ENCODE results near the gene CORO6. TPM values are rescaled to one million over a fixed set of nuclear protein-coding genes. Genes with fewer than 3 reads are reported as not detected.
A peak's percentile ranks its signal among the peaks of the same experiment; 100 is the strongest.

The CORO6 gene
- total and polyA plus RNA-seq, 2 of the 13 experiments (the other 11 are each of a cell fraction or from before 2014, with no cell fraction given), result 0.42 to 0.82 TPM

DNA sequence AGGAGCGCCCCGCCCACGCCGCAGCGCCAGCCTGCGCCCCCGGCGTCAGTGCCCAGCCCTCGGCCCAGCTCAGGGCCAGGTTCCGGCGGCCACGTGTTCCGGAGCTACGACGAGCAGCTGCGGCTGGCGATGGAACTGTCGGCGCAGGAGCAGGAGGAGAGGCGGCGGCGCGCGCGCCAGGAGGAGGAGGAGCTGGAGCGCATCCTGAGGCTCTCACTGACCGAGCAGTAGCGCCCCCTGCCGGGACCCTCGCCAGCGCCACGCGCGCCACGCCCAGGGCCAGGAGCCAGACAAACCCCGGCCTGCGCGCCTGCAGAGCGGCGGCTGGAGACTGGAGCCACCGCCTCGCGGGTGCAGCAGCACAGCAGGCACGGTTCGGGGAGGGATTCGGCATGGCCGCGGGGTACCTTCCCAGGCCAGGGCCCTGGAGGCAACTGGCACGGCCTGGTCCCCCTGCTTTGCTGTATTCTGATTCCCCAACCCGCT lies 9.3 kb downstream of the CORO6 start (continued):
- TF ChIP-seq GMEB1 (CRISPR knock-in tag; IDR thresholded peaks at IDR 0.05; ENCODE audit: borderline replicate concordance), result 0 out of 2 replicates have a peak, but pooled peaks have one; percentile 48
- no peak for TF ChIP-seq ZNF83 (CRISPR knock-in tag; IDR thresholded peaks at IDR 0.05; ENCODE audit: borderline replicate concordance)
- TF ChIP-seq SMAD3 (CRISPR knock-in tag; IDR thresholded peaks at IDR 0.05), result no peak
- peak; percentile 91; the same call in 1 of the 2 replicates for TF ChIP-seq ZSCAN21 (CRISPR knock-in tag; IDR thresholded peaks at IDR 0.05; ENCODE audit: borderline replicate concordance)
- TF ChIP-seq ZNF275 (CRISPR knock-in tag; IDR thresholded peaks at IDR 0.05; ENCODE audit: borderline replicate concordance), result no peak
- no peak for TF ChIP-seq ZNF274 (CRISPR knock-in tag; IDR thresholded peaks at IDR 0.05)
- TF ChIP-seq ZNF550 (CRISPR knock-in tag; IDR thresholded peaks at IDR 0.05; ENCODE audit: borderline replicate concordance), result no peak
- TF ChIP-seq HNF1B (CRISPR knock-in tag; IDR thresholded peaks at IDR 0.05), result 0 out of 2 replicates have a peak, but pooled peaks have one; percentile 38
- TF ChIP-seq, protein P1, sequence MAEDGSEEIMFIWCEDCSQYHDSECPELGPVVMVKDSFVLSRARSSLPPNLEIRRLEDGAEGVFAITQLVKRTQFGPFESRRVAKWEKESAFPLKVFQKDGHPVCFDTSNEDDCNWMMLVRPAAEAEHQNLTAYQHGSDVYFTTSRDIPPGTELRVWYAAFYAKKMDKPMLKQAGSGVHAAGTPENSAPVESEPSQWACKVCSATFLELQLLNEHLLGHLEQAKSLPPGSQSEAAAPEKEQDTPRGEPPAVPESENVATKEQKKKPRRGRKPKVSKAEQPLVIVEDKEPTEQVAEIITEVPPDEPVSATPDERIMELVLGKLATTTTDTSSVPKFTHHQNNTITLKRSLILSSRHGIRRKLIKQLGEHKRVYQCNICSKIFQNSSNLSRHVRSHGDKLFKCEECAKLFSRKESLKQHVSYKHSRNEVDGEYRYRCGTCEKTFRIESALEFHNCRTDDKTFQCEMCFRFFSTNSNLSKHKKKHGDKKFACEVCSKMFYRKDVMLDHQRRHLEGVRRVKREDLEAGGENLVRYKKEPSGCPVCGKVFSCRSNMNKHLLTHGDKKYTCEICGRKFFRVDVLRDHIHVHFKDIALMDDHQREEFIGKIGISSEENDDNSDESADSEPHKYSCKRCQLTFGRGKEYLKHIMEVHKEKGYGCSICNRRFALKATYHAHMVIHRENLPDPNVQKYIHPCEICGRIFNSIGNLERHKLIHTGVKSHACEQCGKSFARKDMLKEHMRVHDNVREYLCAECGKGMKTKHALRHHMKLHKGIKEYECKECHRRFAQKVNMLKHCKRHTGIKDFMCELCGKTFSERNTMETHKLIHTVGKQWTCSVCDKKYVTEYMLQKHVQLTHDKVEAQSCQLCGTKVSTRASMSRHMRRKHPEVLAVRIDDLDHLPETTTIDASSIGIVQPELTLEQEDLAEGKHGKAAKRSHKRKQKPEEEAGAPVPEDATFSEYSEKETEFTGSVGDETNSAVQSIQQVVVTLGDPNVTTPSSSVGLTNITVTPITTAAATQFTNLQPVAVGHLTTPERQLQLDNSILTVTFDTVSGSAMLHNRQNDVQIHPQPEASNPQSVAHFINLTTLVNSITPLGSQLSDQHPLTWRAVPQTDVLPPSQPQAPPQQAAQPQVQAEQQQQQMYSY (CRISPR knock-in tag; IDR thresholded peaks at IDR 0.05), result peak; percentile 49; the same call in 1 of the 2 replicates
- TF ChIP-seq ZNF709 (CRISPR knock-in tag; IDR thresholded peaks at IDR 0.05), result 0 out of 2 replicates have a peak, but pooled peaks have one; percentile 64
- no peak for TF ChIP-seq SP1 (IDR thresholded peaks at IDR 0.05)
- TF ChIP-seq SP1 (CRISPR knock-in tag; IDR thresholded peaks at IDR 0.05), result peak; percentile 79
- TF ChIP-seq U2AF2 (IDR thresholded peaks at IDR 0.05; ENCODE audit: low read depth, low read length), result no peak
- TF ChIP-seq, protein P2, sequence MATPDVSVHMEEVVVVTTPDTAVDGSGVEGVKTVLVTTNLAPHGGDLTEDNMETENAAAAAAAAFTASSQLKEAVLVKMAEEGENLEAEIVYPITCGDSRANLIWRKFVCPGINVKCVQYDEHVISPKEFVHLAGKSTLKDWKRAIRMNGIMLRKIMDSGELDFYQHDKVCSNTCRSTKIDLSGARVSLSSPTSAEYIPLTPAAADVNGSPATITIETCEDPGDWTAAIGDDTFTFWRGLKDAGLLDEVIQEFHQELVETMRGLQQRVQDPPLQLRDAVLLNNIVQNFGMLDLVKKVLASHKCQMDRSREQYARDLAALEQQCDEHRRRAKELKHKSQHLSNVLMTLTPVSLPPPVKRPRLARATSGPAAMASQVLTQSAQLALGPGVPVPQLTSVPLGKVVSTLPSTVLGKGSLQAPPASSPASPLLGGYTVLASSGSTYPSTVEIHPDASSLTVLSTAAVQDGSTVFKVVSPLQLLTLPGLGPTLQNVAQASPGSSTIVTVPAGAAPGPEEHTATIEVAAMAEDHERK (CRISPR knock-in tag; IDR thresholded peaks at IDR 0.05; ENCODE audit: low read depth), result 0 out of 2 replicates have a peak, but pooled peaks have one; percentile 10
- TF ChIP-seq ZNF432 (CRISPR knock-in tag; IDR thresholded peaks at IDR 0.05; ENCODE audit: borderline replicate concordance), result no peak
- TF ChIP-seq TERF1 (CRISPR knock-in tag; IDR thresholded peaks at IDR 0.05), result peak; percentile 85; the same call in 1 of the 2 replicates
